Pancreas (tissue), 10 donors: ENCODE data around the gene DENND1B. TPM values are rescaled to one million over a fixed set of nuclear protein-coding genes. Genes with fewer than 3 reads are reported as not detected.
A peak's percentile ranks its signal among the peaks of the same experiment; 100 is the strongest.

Experiments
- ATAC-seq, 4 donors: fragments of 200-7000 bp; cut with Tn5 transposase; one replicate each; pipeline versions ENCODE4 v1.8.0 to v1.9.1; 2020; ENCODE audit warnings: mild to moderate bottlenecking in 4 of 4, moderate library complexity in 4 of 4
- DNase-seq, 6 donors: peaks; one replicate each; pipeline ENCODE4 v3.0.0-alpha.2; 2020
- FAIRE-seq: peaks from 2 replicates; lab custom pipeline; 2012; peaks lifted over from hg19 to GRCh38; lab: Jason Lieb, UNC
- H3K27ac ChIP-seq, 4 donors: fragments of 200-600 bp; sonication (generic); 1 replicate in 3 of 4; 2 replicates in 1 of 4; pipeline versions ENCODE4 v1.5.0 to v1.8.0; 2020
- H3K27me3 ChIP-seq, 4 donors: fragments of 200-600 bp; one replicate each; pipeline ENCODE4 v1.8.0; 2021
- H3K36me3 ChIP-seq, 3 donors: fragments of 200-600 bp; sonication (generic) in 1 of 3; one replicate each; pipeline versions ENCODE4 v1.5.0 to v1.8.0; 2020 to 2021
- H3K4me1 ChIP-seq, 3 donors: fragments of 200-600 bp; one replicate each; pipeline ENCODE4 v1.8.0; 2021
- H3K4me3 ChIP-seq, 4 donors: fragments of 200-600 bp; sonication (generic) in 2 of 4; one replicate each; pipeline versions ENCODE4 v1.5.0 to v1.8.0; 2020 to 2021
- H3K9me3 ChIP-seq, 4 donors: fragments of 200-600 bp; one replicate each; pipeline ENCODE4 v1.8.0; 2021
- WGBS, 2 donors: extraction: QIAGEN DNeasy Blood & Tissue Kit; methylation state at CpG; one replicate each; pipeline ENCODE4 v1.1.7; 2013; 5-methylcytosine and 5-hydroxymethylcytosine counted together
- intact Hi-C, 3 donors: fragments of 100-400 bp; cut with DNase I; formaldehyde crosslinking; loops; one replicate each; pipeline versions ENCODE4 v1.11.1 to v1.14.2; 2022
- polyA plus RNA-seq, 2 donors: library from polyadenylated mRNA; stranded (reverse); fragments of 200-250 nt; gene quantifications; one replicate each; pipeline ENCODE4 v1.2.3, GENCODE V29; 2013
- total RNA-seq, 6 donors: library from RNA; stranded (reverse); fragmentation: NEBNext Ultra II Directional in 4 of 6; extraction: Animal tissue kit (Norgen Biotek cat#: 25700) in 4 of 6; gene quantifications; one replicate each; pipeline versions ENCODE4 v1.2.1 to v1.2.4, GENCODE V29; 2021 to 2023
- TF ChIP-seq, protein P1 (sequence below), 4 donors: fragments of 200-600 bp; sonication (generic) in 3 of 4; IDR thresholded peaks; one replicate each; pipeline versions ENCODE4 v1.5.0 to v1.8.0; 2021; ENCODE audit warnings: antibody characterized with exemption in 4 of 4
- donor health status: healthy with polysubstance abuse.
- donor health status: DM: no; HTN: no; CAD: no; lungs with moderate emphysema.
- donor health status: DM: no; HTN: no; CAD: no.
- donor health status: control.
- donor health status: control.
- donor health status: Bipolar disorder and iron deficiency.
- donor health status: DM: yes; HTN: yes; CAD: no.
- donor health status: DM: no; HTN: no; CAD: no.
- donor health status: DM: no; HTN: no; CAD: no.
- donor health status: DM: yes; HTN: yes; CAD: no.

DENND1B gene
- total and polyA plus RNA-seq, 8 donors: 3.1 to 16.8 (median 11.1) TPM

DNA sequence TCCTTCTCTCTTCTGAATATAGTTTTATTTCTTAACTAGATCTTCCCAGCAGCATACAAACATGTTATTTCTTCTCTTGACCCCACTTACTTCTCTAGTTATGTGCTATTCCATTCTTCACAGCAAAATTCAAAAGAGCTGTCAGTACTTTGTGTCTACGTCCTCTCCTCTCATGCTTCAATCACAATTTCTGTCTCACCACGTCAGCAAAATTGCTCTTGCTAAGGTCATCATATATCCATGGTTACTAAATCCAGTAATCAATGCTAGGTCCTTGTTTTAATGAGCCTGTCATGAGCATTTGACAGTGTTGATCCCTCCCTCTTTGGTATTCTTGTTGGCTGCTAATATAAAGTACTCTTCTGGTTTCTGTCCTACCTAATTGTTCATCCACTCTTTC is 214.2 kb downstream of the DENND1B start:
- H3K27ac ChIP-seq: no peak overlapping the region
- peaks cover 10 to 14% (median 11%) of the 10 kb centered on the region in 3 donors for H3K4me1 ChIP-seq
- H3K36me3 ChIP-seq: no peaks in the 10 kb centered on the region
- no peak overlapping the region for H3K4me3 ChIP-seq
- DNase-seq: no peak
- TF ChIP-seq, protein P1, sequence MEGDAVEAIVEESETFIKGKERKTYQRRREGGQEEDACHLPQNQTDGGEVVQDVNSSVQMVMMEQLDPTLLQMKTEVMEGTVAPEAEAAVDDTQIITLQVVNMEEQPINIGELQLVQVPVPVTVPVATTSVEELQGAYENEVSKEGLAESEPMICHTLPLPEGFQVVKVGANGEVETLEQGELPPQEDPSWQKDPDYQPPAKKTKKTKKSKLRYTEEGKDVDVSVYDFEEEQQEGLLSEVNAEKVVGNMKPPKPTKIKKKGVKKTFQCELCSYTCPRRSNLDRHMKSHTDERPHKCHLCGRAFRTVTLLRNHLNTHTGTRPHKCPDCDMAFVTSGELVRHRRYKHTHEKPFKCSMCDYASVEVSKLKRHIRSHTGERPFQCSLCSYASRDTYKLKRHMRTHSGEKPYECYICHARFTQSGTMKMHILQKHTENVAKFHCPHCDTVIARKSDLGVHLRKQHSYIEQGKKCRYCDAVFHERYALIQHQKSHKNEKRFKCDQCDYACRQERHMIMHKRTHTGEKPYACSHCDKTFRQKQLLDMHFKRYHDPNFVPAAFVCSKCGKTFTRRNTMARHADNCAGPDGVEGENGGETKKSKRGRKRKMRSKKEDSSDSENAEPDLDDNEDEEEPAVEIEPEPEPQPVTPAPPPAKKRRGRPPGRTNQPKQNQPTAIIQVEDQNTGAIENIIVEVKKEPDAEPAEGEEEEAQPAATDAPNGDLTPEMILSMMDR (IDR thresholded peaks at IDR 0.05): no peak
- FAIRE-seq: no peak
- H3K9me3 ChIP-seq: no peaks in the 10 kb centered on the region
- WGBS, 2 donors: 88 to 91% methylated on average over 2 of the region's 2 CpGs
- no peaks in the 10 kb centered on the region for H3K27me3 ChIP-seq
- no peak for ATAC-seq
- intact Hi-C loops: no loop called here

DNA sequence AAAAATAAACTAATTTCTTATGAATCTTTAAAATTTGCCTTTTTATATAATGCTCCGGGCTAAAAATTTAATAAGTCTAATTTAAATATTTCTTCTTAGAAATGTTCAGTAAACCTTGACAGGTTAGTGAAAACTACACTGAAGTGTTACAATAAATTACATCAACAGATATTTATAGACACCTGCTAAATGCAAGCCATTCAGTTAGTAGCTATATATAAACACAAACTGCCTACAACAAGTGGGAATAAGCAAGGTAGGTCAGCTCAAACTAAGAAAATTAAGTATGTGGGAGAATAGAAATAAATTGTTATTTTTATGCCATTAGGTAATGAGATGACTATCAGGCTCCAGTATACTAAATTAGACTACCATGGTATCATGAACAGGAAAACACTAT is 215.6 kb downstream of the DENND1B start:
- DNase-seq: no peak
- H3K4me3 ChIP-seq: no peak overlapping the region
- peaks cover 10 to 14% (median 11%) of the 10 kb centered on the region in 3 donors for H3K4me1 ChIP-seq
- no peaks in the 10 kb centered on the region for H3K9me3 ChIP-seq
- TF ChIP-seq, protein P1 (IDR thresholded peaks at IDR 0.05): no peak
- ATAC-seq: no peak
- no peaks in the 10 kb centered on the region for H3K27me3 ChIP-seq
- H3K27ac ChIP-seq: no peak overlapping the region
- no peak for FAIRE-seq
- 88 to 91% methylated on average over 1 of the region's 1 CpG for WGBS, 2 donors
- no peaks in the 10 kb centered on the region for H3K36me3 ChIP-seq
- intact Hi-C loops: no loop called here

DNA sequence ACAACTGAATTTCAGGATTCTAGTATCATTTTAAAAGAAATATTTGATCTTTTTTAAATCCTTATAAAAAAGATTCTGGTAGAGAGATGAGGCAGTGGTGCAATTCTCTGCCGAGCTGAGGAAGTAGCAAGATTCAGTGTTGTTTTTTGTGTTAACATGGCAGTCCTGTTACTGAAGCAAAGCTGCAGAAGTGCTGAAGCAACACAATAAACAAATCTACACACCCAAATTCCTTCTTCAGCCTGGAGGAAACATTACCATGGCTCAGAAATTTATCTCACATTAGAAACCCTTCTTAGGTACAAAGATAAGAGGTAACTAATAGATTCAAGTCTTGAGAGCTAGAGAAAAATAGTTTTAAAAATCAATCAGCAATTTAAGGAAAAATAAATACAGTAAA is 216.0 kb downstream of the DENND1B start:
- no peaks in the 10 kb centered on the region for H3K9me3 ChIP-seq
- WGBS, 2 donors: 62 to 70% methylated on average over 1 of the region's 1 CpG
- no peaks in the 10 kb centered on the region for H3K36me3 ChIP-seq
- FAIRE-seq (no peak), DNase-seq (no peak), ATAC-seq (no peak)
- no peak overlapping the region for H3K4me3 ChIP-seq
- TF ChIP-seq, protein P1 (IDR thresholded peaks at IDR 0.05): no peak
- H3K27ac ChIP-seq: no peak overlapping the region
- no peaks in the 10 kb centered on the region for H3K27me3 ChIP-seq
- intact Hi-C loops: no loop called here
- H3K4me1 ChIP-seq: peaks cover 10 to 14% (median 11%) of the 10 kb centered on the region in 3 donors

DNA sequence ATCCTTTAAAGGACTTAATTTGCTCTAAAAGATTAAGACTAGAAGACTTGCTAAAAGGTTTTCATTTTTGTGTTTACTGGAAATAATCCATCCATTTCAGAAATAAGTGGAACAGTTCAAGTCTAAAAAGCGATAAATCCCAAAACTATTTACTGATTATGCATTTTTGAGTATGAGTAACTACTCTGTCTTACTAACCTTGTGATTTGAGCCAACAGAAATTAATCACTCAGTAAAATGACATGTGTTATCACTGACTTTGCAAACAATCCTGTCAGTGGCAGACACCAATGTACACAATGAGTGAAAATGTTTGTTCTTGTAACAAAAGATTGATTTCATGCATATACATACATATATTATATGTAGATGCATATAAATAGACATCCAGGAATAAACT is 218.0 kb downstream of the DENND1B start:
- peak; percentile 55 to 84 (median 71) for ATAC-seq
- TF ChIP-seq, protein P1 (IDR thresholded peaks at IDR 0.05): no peak
- Histone ChIP-seq H3K36me3 (no peaks in the 10 kb centered on the region), H3K4me1 (peaks cover 10 to 14% (median 11%) of the 10 kb centered on the region in 3 donors), H3K4me3 (no peak overlapping the region), H3K27ac (no peak overlapping the region), H3K9me3 (no peaks in the 10 kb centered on the region), H3K27me3 (no peaks in the 10 kb centered on the region)
- intact Hi-C loops: no loop called here
- FAIRE-seq: peak; percentile 39
- DNase-seq: no peak
- 3 to 8% methylated on average over 1 of the region's 1 CpG for WGBS, 2 donors

DNA sequence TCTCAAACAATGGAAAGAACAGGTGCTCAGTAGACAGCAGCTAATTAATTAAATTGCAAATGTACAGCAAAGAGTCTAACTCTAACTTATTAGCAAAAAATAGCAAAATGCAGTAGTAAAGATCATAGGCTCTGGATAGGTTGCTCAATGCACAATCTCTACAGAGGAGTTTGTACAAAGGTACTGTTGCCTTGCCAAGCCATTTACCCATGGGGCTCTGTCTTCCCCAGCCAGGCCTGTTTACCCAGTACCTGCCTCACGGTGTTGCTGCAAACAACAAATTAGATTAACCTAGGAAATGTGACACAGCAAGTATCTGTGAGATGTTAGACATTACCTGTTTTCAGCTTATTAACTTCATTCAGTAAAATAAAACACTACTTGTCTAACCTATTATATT is 222.0 kb downstream of the DENND1B start:
- TF ChIP-seq, protein P1 (IDR thresholded peaks at IDR 0.05): no peak
- WGBS, 2 donors: 0% methylated on average over 1 of the region's 1 CpG
- DNase-seq: no peak
- no peak for FAIRE-seq
- ATAC-seq: peak in 2 of 4 donors; percentile 30 to 53
- H3K9me3 ChIP-seq: no peaks in the 10 kb centered on the region
- no peaks in the 10 kb centered on the region for H3K36me3 ChIP-seq
- H3K4me3 ChIP-seq: no peak overlapping the region
- no peak overlapping the region for H3K27ac ChIP-seq
- no peaks in the 10 kb centered on the region for H3K27me3 ChIP-seq
- intact Hi-C loops: no loop called here
- H3K4me1 ChIP-seq: peaks cover 10 to 14% (median 11%) of the 10 kb centered on the region in 3 donors
